T-cell (primary cell): ENCODE measurements around the gene FOXL1. TPM values are rescaled to one million over a fixed set of nuclear protein-coding genes. Genes with fewer than 3 reads are reported as not detected.

ENCODE experiments used
- ATAC-seq, 4 experiments: fragments of 200-7000 bp in 3 of 4; fragments of 150-1000 bp in 1 of 4; cut with Tn5 transposase; replicated peaks in 1 of 4; 1 replicate in 3 of 4; 2 replicates in 1 of 4; pipeline ENCODE4 v1.10.0; 2021; ENCODE audit warnings: moderate library complexity in 3 of 4, mild to moderate bottlenecking in 2 of 4, moderate number of reproducible peaks in 1 of 4
- CTCF ChIA-PET, 2 donors: fragments of 300-600 bp; sonication (Branson Sonifier 250); formaldehyde crosslinking; loops; one replicate each; lab custom pipeline; 2022; ENCODE audit warnings: antibody characterized with exemption in 2 of 2; lab: Charles Lee
- POLR2A ChIA-PET, 2 donors: fragments of 300-600 bp; sonication (Branson Sonifier 250); formaldehyde crosslinking; loops; one replicate each; lab custom pipeline; 2022; ENCODE audit warnings: antibody characterized with exemption in 2 of 2; lab: Charles Lee
- DNase-seq, 35 experiments: peaks; one replicate each; pipeline versions ENCODE4 v3.0.0 to v3.0.0-alpha.2; 2013 to 2023
- H3K27ac ChIP-seq: one replicate; pipeline ENCODE4 v1.5.1; 2013; ENCODE audit warnings: low read length
- H3K27me3 ChIP-seq, 2 experiments: replicated peaks in 1 of 2; 1 replicate in 1 of 2; 2 replicates in 1 of 2; pipeline versions ENCODE4 v1.6.1 to v1.7.0; 2013; ENCODE audit warnings: low read length in 1 of 2, mixed read lengths in 1 of 2; ENCODE audit not compliant: control insufficient read depth in 2 of 2, insufficient read depth in 2 of 2; ENCODE audit errors: extremely low read depth in 1 of 2
- H3K36me3 ChIP-seq, 2 donors: 1 replicate in 1 of 2; 2 replicates in 1 of 2; pipeline versions ENCODE4 v1.6.1 to v1.7.0; 2013; ENCODE audit warnings: low read length in 1 of 2; ENCODE audit not compliant: control insufficient read depth in 2 of 2, insufficient read depth in 1 of 2; ENCODE audit errors: extremely low read depth in 1 of 2
- H3K4me1 ChIP-seq, 2 experiments: 1 replicate in 1 of 2; 2 replicates in 1 of 2; pipeline versions ENCODE4 v1.6.1 to v1.7.0; 2013; ENCODE audit warnings: low read length in 2 of 2, mixed read lengths in 1 of 2; ENCODE audit not compliant: insufficient read depth in 2 of 2, control insufficient read depth in 1 of 2; ENCODE audit errors: extremely low read depth in 1 of 2
- H3K4me3 ChIP-seq, 2 donors: 1 replicate in 1 of 2; 2 replicates in 1 of 2; pipeline versions ENCODE4 v1.5.1 to v1.7.0; 2013; ENCODE audit warnings: mild to moderate bottlenecking in 2 of 2, low read length in 1 of 2, moderate library complexity in 1 of 2; ENCODE audit not compliant: control insufficient read depth in 1 of 2; ENCODE audit errors: extremely low read depth in 1 of 2
- H3K9me3 ChIP-seq: 2 replicates; pipeline ENCODE4 v1.7.0; 2013
- H3K27ac Mint-ChIP-seq, 2 donors: one replicate each; pipeline ENCODE4 v1.8.0; 2020 to 2021; ENCODE audit warnings: mild to moderate bottlenecking in 2 of 2, mixed read lengths in 2 of 2
- H3K27me3 Mint-ChIP-seq, 2 donors: one replicate each; pipeline ENCODE4 v1.8.0; 2021 to 2022; ENCODE audit warnings: mixed read lengths in 2 of 2
- H3K36me3 Mint-ChIP-seq: one replicate; pipeline ENCODE4 v1.8.0; 2021; ENCODE audit warnings: mixed read lengths
- H3K4me1 Mint-ChIP-seq, 3 donors: one replicate each; pipeline ENCODE4 v1.8.0; 2020 to 2022; ENCODE audit warnings: mixed read lengths in 3 of 3, mild to moderate bottlenecking in 1 of 3
- H3K4me3 Mint-ChIP-seq, 3 donors: one replicate each; pipeline ENCODE4 v1.8.0; 2020 to 2022; ENCODE audit warnings: mild to moderate bottlenecking in 3 of 3, mixed read lengths in 3 of 3, moderate library complexity in 3 of 3
- H3K9me3 Mint-ChIP-seq, 3 donors: one replicate each; pipeline ENCODE4 v1.8.0; 2020 to 2022; ENCODE audit warnings: mixed read lengths in 3 of 3
- WGBS: methylation state at CpG from one replicate; pipeline ENCODE4 v1.1.5; 2013; ENCODE audit warnings: missing lambda C conversion rate; ENCODE audit not compliant: insufficient coverage; 5-methylcytosine and 5-hydroxymethylcytosine counted together
- total RNA-seq, 35 experiments: library from RNA in 6 of 35; stranded (reverse) in 6 of 35; fragments of 120-200 nt in 1 of 35; gene quantifications; one replicate each; pipeline versions ENCODE4 v1.2.1 to v1.2.4 and lab custom pipeline; 2013 to 2026

The FOXL1 gene
- total RNA-seq, 5 donors from 2014 or later (not counting 1 experiment from before 2014, with no cell fraction given), result not detected

DNA sequence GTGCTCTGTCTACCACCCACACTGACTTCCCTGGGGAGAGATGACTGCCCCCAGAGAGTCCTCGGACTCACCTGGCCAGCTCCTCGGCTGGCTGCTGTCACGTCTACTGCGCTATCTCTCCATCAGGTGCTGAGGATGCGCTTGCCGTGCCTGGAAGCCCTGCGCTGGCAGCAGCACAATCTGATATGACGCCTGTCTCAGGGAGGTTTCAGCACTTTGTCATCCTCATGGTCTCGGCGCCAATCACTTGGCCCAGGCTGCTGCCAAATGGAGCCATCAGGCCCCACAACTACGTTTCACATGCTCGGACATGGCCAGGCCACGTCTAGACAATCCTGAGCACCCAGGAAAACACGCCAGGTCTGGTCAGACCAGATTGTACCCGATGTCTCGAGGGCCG is 46.7 kb downstream of the FOXL1 start:
- DNase-seq (no peak), ATAC-seq (no peak)
- Mint-ChIP-seq H3K27ac (no peak overlapping the region), H3K4me3 (no peak overlapping the region), H3K27me3 (peaks cover 13 to 25% of the 10 kb centered on the region in 2 donors), H3K36me3 (no peaks in the 10 kb centered on the region), H3K9me3 (no peaks in the 10 kb centered on the region), H3K4me1 (no peaks in the 10 kb centered on the region)
- no peaks in the 10 kb centered on the region for H3K9me3 ChIP-seq
- WGBS, result 83% methylated on average over 17 of the region's 17 CpGs
- peaks cover 0 to 25% of the 10 kb centered on the region in 2 experiments for H3K27me3 ChIP-seq
- no peak overlapping the region for H3K27ac ChIP-seq
- CTCF ChIA-PET, result no interaction called here
- H3K4me1 ChIP-seq, result no peaks in the 10 kb centered on the region
- POLR2A ChIA-PET, result no interaction called here
- H3K4me3 ChIP-seq, result no peak overlapping the region
- H3K36me3 ChIP-seq, result no peaks in the 10 kb centered on the region

DNA sequence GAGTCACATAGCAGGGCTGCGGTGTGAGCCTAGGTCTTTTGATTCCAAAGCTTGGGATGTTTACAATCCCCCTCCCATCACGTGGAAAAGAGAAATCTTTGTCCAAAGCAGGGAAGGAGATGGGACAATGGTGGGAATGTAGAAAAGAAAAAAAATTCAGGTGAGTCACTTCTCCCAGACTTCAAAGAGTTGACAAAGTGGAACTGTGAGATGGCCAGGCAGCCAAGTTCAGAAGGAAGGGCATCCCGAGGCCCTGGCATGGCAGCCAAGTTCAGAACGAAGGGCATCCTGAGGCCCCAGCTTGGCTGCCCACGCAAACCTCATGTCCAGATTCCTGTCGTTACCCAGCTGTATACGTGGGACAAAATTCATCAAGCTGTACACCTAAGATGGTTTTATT is 47.5 kb downstream of the FOXL1 start:
- peaks cover 0 to 27% of the 10 kb centered on the region in 2 experiments for H3K27me3 ChIP-seq
- POLR2A ChIA-PET, result no interaction called here
- no peaks in the 10 kb centered on the region for H3K9me3 Mint-ChIP-seq
- 80% methylated on average over 2 of the region's 7 CpGs for WGBS
- H3K27ac Mint-ChIP-seq, result no peak overlapping the region
- peaks cover 15 to 25% of the 10 kb centered on the region in 2 donors for H3K27me3 Mint-ChIP-seq
- H3K4me3 ChIP-seq, result no peak overlapping the region
- H3K9me3 ChIP-seq, result no peaks in the 10 kb centered on the region
- ATAC-seq (no peak), DNase-seq (no peak)
- H3K4me1 Mint-ChIP-seq, result no peaks in the 10 kb centered on the region
- CTCF ChIA-PET, result no interaction called here
- H3K4me1 ChIP-seq, result no peaks in the 10 kb centered on the region
- H3K4me3 Mint-ChIP-seq, result no peak overlapping the region
- no peak overlapping the region for H3K27ac ChIP-seq
- H3K36me3 Mint-ChIP-seq, result no peaks in the 10 kb centered on the region
- no peaks in the 10 kb centered on the region for H3K36me3 ChIP-seq

GRCh38 chr16:86626284-86626683 is 47.9 kb downstream of the FOXL1 start:
- ChIA-PET CTCF (no interaction called here), POLR2A (no interaction called here)
- H3K27ac Mint-ChIP-seq, result no peak overlapping the region
- WGBS, result 91% methylated on average over 11 of the region's 12 CpGs
- ATAC-seq (no peak), DNase-seq (no peak)
- no peaks in the 10 kb centered on the region for H3K36me3 Mint-ChIP-seq
- no peaks in the 10 kb centered on the region for H3K4me1 ChIP-seq
- H3K36me3 ChIP-seq, result no peaks in the 10 kb centered on the region
- no peak overlapping the region for H3K27ac ChIP-seq
- H3K4me3 Mint-ChIP-seq, result no peak overlapping the region
- peaks cover 15 to 28% of the 10 kb centered on the region in 2 donors for H3K27me3 Mint-ChIP-seq
- peaks cover 0 to 31% of the 10 kb centered on the region in 2 experiments for H3K27me3 ChIP-seq
- no peak overlapping the region for H3K4me3 ChIP-seq
- no peaks in the 10 kb centered on the region for H3K9me3 Mint-ChIP-seq
- no peaks in the 10 kb centered on the region for H3K4me1 Mint-ChIP-seq
- H3K9me3 ChIP-seq, result no peaks in the 10 kb centered on the region

DNA sequence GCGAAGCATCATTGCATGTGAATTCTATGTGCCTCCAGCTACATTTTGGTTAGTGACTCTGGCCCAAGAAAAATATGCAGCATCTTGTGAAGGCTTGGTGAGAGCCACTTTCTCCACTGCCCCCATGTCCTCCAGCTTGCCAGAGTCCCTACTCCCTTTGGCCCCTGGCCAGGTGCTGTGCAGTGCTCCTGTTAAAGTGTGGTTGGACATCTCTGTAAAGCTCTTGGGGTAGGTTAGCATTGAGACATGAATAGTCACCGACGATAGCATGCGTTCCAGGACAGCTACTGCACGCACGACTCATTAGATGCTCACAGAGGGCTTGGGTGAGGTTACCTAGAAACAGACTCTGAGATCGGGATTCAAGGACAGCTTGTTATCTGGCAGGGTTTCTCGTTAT is 48.6 kb downstream of the FOXL1 start:
- POLR2A ChIA-PET, result no interaction called here
- Histone ChIP-seq H3K9me3 (no peaks in the 10 kb centered on the region), H3K36me3 (no peaks in the 10 kb centered on the region), H3K27ac (no peak overlapping the region), H3K4me1 (no peaks in the 10 kb centered on the region), H3K27me3 (peaks cover 0 to 34% of the 10 kb centered on the region in 2 experiments), H3K4me3 (no peak overlapping the region)
- Mint-ChIP-seq H3K9me3 (no peaks in the 10 kb centered on the region), H3K36me3 (no peaks in the 10 kb centered on the region), H3K27me3 (peaks cover 15 to 31% of the 10 kb centered on the region in 2 donors), H3K4me1 (no peaks in the 10 kb centered on the region), H3K27ac (no peak overlapping the region), H3K4me3 (no peak overlapping the region)
- ATAC-seq (no peak), DNase-seq (no peak)
- CTCF ChIA-PET, result no interaction called here
- WGBS, result 98% methylated on average over 6 of the region's 8 CpGs

DNA sequence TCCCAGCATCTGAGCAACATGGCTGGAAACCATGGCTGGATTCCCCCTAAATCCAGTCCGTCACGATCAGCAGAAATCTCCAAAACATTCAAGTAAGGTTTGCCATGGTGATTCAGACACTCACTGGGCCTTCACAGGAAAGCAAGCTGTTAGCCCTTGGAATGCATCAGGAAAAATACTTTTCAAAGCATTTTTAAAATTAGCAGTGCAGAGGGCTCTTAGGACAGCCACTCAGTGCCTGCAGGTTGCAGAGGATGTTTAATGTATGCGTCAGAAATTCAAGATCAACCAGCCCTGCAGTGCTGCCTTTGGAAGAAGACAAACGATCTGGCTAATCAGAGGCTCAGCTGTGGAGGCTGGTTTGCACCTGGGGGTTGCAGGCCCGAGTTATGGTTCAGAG is 50.3 kb downstream of the FOXL1 start:
- H3K4me1 ChIP-seq, result no peaks in the 10 kb centered on the region
- POLR2A ChIA-PET, result interaction anchor here in 1 of 2 donors (0.5 kb wide), 1 partner anchor 719 kb away, joined by 6 read pairs; no protein-coding TSS in a partner anchor
- H3K9me3 Mint-ChIP-seq, result no peaks in the 10 kb centered on the region
- H3K27me3 ChIP-seq, result peaks cover 0 to 26% of the 10 kb centered on the region in 2 experiments
- no peak overlapping the region for H3K27ac ChIP-seq
- ATAC-seq (no peak), DNase-seq (no peak)
- CTCF ChIA-PET, result no interaction called here
- H3K27me3 Mint-ChIP-seq, result peaks cover 6 to 24% of the 10 kb centered on the region in 2 donors
- no peak overlapping the region for H3K4me3 Mint-ChIP-seq
- 81% methylated on average over 5 of the region's 5 CpGs for WGBS
- H3K27ac Mint-ChIP-seq, result no peak overlapping the region
- H3K36me3 ChIP-seq, result no peaks in the 10 kb centered on the region
- H3K4me1 Mint-ChIP-seq, result no peaks in the 10 kb centered on the region
- no peaks in the 10 kb centered on the region for H3K36me3 Mint-ChIP-seq
- H3K4me3 ChIP-seq, result no peak overlapping the region
- no peaks in the 10 kb centered on the region for H3K9me3 ChIP-seq

DNA sequence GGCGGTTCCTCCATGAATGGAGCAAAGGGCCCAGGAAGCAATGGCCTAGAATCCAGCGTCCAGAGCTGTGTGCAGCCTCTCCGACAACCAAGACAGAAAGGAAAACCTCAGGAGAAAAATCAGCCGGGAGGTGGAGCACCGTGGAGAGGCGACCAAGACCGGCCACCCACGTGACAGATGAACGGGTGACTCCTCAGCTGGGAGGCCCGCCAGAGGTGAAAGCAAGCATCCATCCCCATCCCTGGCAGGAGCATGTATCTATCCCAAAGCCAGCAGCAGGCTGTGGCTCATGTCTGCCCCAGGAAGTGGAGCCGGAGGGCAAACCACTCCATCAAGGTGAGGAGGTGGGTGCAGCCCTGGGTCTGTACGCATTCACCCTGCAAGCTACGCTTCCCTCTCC is 52.1 kb downstream of the FOXL1 start:
- no peaks in the 10 kb centered on the region for H3K9me3 ChIP-seq
- DNase-seq (no peak), ATAC-seq (no peak)
- H3K4me1 ChIP-seq, result no peaks in the 10 kb centered on the region
- Mint-ChIP-seq H3K9me3 (no peaks in the 10 kb centered on the region), H3K4me3 (no peak overlapping the region), H3K4me1 (no peaks in the 10 kb centered on the region), H3K27ac (no peak overlapping the region), H3K27me3 (peaks cover 3 to 24% of the 10 kb centered on the region in 2 donors), H3K36me3 (no peaks in the 10 kb centered on the region)
- peaks cover 0 to 21% of the 10 kb centered on the region in 2 experiments for H3K27me3 ChIP-seq
- ChIA-PET CTCF (no interaction called here), POLR2A (no interaction called here)
- WGBS, result 91% methylated on average over 10 of the region's 13 CpGs
- no peak overlapping the region for H3K4me3 ChIP-seq
- H3K36me3 ChIP-seq, result no peaks in the 10 kb centered on the region
- no peak overlapping the region for H3K27ac ChIP-seq

DNA sequence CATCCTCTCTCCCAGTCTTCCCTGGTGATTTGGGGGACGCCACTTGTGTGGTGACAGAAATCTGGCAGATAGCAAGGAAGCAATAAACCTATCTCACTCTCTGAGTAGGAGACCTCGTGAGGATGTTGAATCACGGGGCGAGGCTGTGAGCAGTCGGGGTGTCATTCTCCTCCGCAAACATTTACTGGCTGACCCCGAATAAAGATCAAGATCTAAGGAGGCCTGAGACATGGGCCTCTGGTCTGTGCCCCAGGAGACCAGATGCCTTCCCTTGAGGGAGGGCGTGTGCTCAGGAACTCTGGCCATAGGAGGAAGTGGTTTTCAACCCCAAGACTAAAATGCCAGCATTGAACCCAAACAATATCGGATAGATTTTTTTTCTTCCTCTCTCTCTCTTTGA is 53.1 kb downstream of the FOXL1 start:
- 53% methylated on average over 6 of the region's 9 CpGs for WGBS

More for the DNA sequence above, 53.1 kb downstream of the FOXL1 start:
- Histone ChIP-seq H3K36me3 (no peaks in the 10 kb centered on the region), H3K27ac (no peak overlapping the region), H3K27me3 (peaks cover 0 to 17% of the 10 kb centered on the region in 2 experiments), H3K4me1 (no peaks in the 10 kb centered on the region), H3K4me3 (no peak overlapping the region), H3K9me3 (no peaks in the 10 kb centered on the region)
- Mint-ChIP-seq H3K4me3 (no peak overlapping the region), H3K4me1 (no peaks in the 10 kb centered on the region), H3K27me3 (peaks cover 2 to 24% of the 10 kb centered on the region in 2 donors), H3K36me3 (no peaks in the 10 kb centered on the region), H3K9me3 (no peaks in the 10 kb centered on the region), H3K27ac (no peak overlapping the region)
- ChIA-PET POLR2A (no interaction called here), CTCF (no interaction called here)
- ATAC-seq, result no peak
- DNase-seq, result no peak
